GM21717 (cell line): ENCODE results near the gene ITGB3.
"Not testable (repeated sequence)": the region's sequence is repeated elsewhere in the genome, so short reads cannot be mapped to it uniquely, and the experiment has no call there.

Experiments used
- ATAC-seq: cut with Tn5 transposase; IDR thresholded peaks from one replicate; pipeline ENCODE4 v1.9.1; 2021; ENCODE audit warnings: mild to moderate bottlenecking, moderate library complexity; ENCODE audit not compliant: unreplicated experiment

Gene ITGB3

GRCh38 chr17:47222047-47222446, 31.6 kb upstream of the ITGB3 start:
- no peak for ATAC-seq

GRCh38 chr17:47223007-47223406, 30.6 kb upstream of the ITGB3 start:
- ATAC-seq: no peak

GRCh38 chr17:47223460-47223859, 30.2 kb upstream of the ITGB3 start:
- no peak for ATAC-seq

GRCh38 chr17:47224077-47224476, 29.6 kb upstream of the ITGB3 start:
- ATAC-seq: not testable (repeated sequence)

GRCh38 chr17:47224966-47225365, 28.7 kb upstream of the ITGB3 start:
- ATAC-seq: no peak

GRCh38 chr17:47225436-47225858, 28.2 kb upstream of the ITGB3 start:
- ATAC-seq: no peak

GRCh38 chr17:47225911-47226688, 27.5 kb upstream of the ITGB3 start:
- ATAC-seq: no peak

GRCh38 chr17:47227862-47228261, 25.8 kb upstream of the ITGB3 start:
- ATAC-seq: no peak

- ATAC-seq: no peak
Observed at GRCh38 chr17:47229535-47230443, 23.8 kb upstream of the ITGB3 start.

- no peak for ATAC-seq
Observed at GRCh38 chr17:47230864-47231263, 22.8 kb upstream of the ITGB3 start.

GRCh38 chr17:47231334-47231733, 22.3 kb upstream of the ITGB3 start:
- ATAC-seq: no peak

GRCh38 chr17:47231866-47232265, 21.8 kb upstream of the ITGB3 start:
- no peak for ATAC-seq

GRCh38 chr17:47232465-47232864, 21.2 kb upstream of the ITGB3 start:
- ATAC-seq: no peak

- ATAC-seq: no peak
Observed at GRCh38 chr17:47235506-47235905, 18.1 kb upstream of the ITGB3 start.

- no peak for ATAC-seq
Observed at GRCh38 chr17:47235923-47236322, 17.7 kb upstream of the ITGB3 start.

- ATAC-seq: no peak
Observed at GRCh38 chr17:47237841-47238240, 15.8 kb upstream of the ITGB3 start.

GRCh38 chr17:47238321-47239010, 15.2 kb upstream of the ITGB3 start:
- ATAC-seq: no peak

GRCh38 chr17:47239619-47239966, 14.0 kb upstream of the ITGB3 start:
- no peak for ATAC-seq

GRCh38 chr17:47239967-47240651, 13.5 kb upstream of the ITGB3 start:
- ATAC-seq: no peak

- ATAC-seq: no peak
Observed at GRCh38 chr17:47240806-47241205, 12.8 kb upstream of the ITGB3 start.

- no peak for ATAC-seq
Observed at GRCh38 chr17:47242648-47243047, 11.0 kb upstream of the ITGB3 start.
